H9 (cell line): ENCODE results near the gene SLC12A9. TPM values are rescaled to one million over a fixed set of nuclear protein-coding genes. Genes with fewer than 3 reads are reported as not detected.

Experiments
- DNase-seq: peaks from one replicate; pipeline ENCODE4 v3.0.0-alpha.2; 2017
- H2AFZ ChIP-seq: one replicate; pipeline ENCODE4 v1.6.1; 2013; ENCODE audit warnings: mild to moderate bottlenecking, low read length, control low read depth, moderate library complexity
- H2AK5ac ChIP-seq: 2 replicates; pipeline ENCODE4 v1.6.1; 2013; ENCODE audit warnings: low read length, control low read depth, mixed read lengths; ENCODE audit not compliant: insufficient read length
- H2BK120ac ChIP-seq: one replicate; pipeline ENCODE4 v1.6.1; 2013; ENCODE audit warnings: low read depth, mild to moderate bottlenecking, low read length, control low read depth, inconsistent platforms; ENCODE audit not compliant: poor library complexity, severe bottlenecking
- H2BK12ac ChIP-seq: 2 replicates; pipeline ENCODE4 v1.6.1; 2013; ENCODE audit warnings: low read length, control low read depth, mixed read lengths, low read depth; ENCODE audit not compliant: insufficient read length
- H2BK15ac ChIP-seq: 2 replicates; pipeline ENCODE4 v1.6.1; 2013; ENCODE audit warnings: low read depth, low read length, control low read depth
- H2BK20ac ChIP-seq: one replicate; pipeline ENCODE4 v1.6.1; 2013; ENCODE audit warnings: low read depth, mild to moderate bottlenecking, low read length, control low read depth, inconsistent platforms; ENCODE audit not compliant: poor library complexity, severe bottlenecking
- H2BK5ac ChIP-seq: 2 replicates; pipeline ENCODE4 v1.6.1; 2013; ENCODE audit warnings: low read length, control low read depth, mixed read lengths; ENCODE audit not compliant: insufficient read length
- H3K14ac ChIP-seq: 2 replicates; pipeline ENCODE4 v1.6.1; 2013; ENCODE audit warnings: low read length, control low read depth; ENCODE audit not compliant: insufficient read depth
- H3K18ac ChIP-seq: 2 replicates; pipeline ENCODE4 v1.6.1; 2013; ENCODE audit warnings: low read depth, mild to moderate bottlenecking, mixed read lengths, low read length, control low read depth; ENCODE audit not compliant: insufficient read length
- H3K23ac ChIP-seq: 2 replicates; pipeline ENCODE4 v1.6.1; 2013; ENCODE audit warnings: low read length, control low read depth, mixed read lengths, low read depth; ENCODE audit not compliant: insufficient read length
- H3K23me2 ChIP-seq: 2 replicates; pipeline ENCODE4 v1.6.1; 2013; ENCODE audit warnings: low read depth, mild to moderate bottlenecking, mixed read lengths, low read length, control low read depth; ENCODE audit not compliant: insufficient read length, poor library complexity, severe bottlenecking
- H3K27ac ChIP-seq: 2 replicates; pipeline ENCODE4 v1.5.1; 2013; ENCODE audit warnings: low read length, control low read depth, mixed read lengths, low read depth; ENCODE audit not compliant: insufficient read length
- H3K27me3 ChIP-seq: 2 replicates; pipeline ENCODE4 v1.6.1; 2013; ENCODE audit warnings: low read length, control low read depth, inconsistent platforms; ENCODE audit not compliant: insufficient read depth
- H3K4ac ChIP-seq: 2 replicates; pipeline ENCODE4 v1.6.1; 2013; ENCODE audit warnings: low read depth, mild to moderate bottlenecking, control low read depth, inconsistent platforms, low read length, moderate library complexity
- H3K4me1 ChIP-seq: 2 replicates; pipeline ENCODE4 v1.6.1; 2013; ENCODE audit warnings: low read length, control low read depth, inconsistent platforms; ENCODE audit not compliant: insufficient read depth
- H3K4me2 ChIP-seq: 2 replicates; pipeline ENCODE4 v1.6.1; 2013; ENCODE audit warnings: low read length, control low read depth, mixed read lengths; ENCODE audit not compliant: insufficient read length, insufficient read depth
- H3K56ac ChIP-seq: 2 replicates; pipeline ENCODE4 v1.6.1; 2013; ENCODE audit warnings: low read depth, mild to moderate bottlenecking, mixed read lengths, low read length, control low read depth; ENCODE audit not compliant: insufficient read length
- H3K79me1 ChIP-seq: 2 replicates; pipeline ENCODE4 v1.6.1; 2013; ENCODE audit warnings: low read depth, mild to moderate bottlenecking, moderate library complexity, low read length, control low read depth, inconsistent platforms; ENCODE audit not compliant: insufficient read depth, poor library complexity, severe bottlenecking
- H3K79me2 ChIP-seq: 2 replicates; pipeline ENCODE4 v1.6.1; 2013; ENCODE audit warnings: low read length, control low read depth, inconsistent platforms; ENCODE audit not compliant: insufficient read depth
- H3K9ac ChIP-seq: 2 replicates; pipeline ENCODE4 v1.6.1; 2013; ENCODE audit warnings: low read length, control low read depth, mixed read lengths; ENCODE audit not compliant: insufficient read length; ENCODE audit errors: extremely low read depth
- H3K9me3 ChIP-seq: one replicate; pipeline ENCODE4 v1.6.1; 2013; ENCODE audit warnings: low read depth, low read length, inconsistent platforms; ENCODE audit not compliant: control insufficient read depth
- H3T11ph ChIP-seq: one replicate; pipeline ENCODE4 v1.6.1; 2013; ENCODE audit warnings: mild to moderate bottlenecking, low read length, control low read depth, inconsistent platforms
- H4K20me1 ChIP-seq: one replicate; pipeline ENCODE4 v1.6.1; 2013; ENCODE audit not compliant: control insufficient read depth, insufficient read length, insufficient read depth
- H4K5ac ChIP-seq: 2 replicates; pipeline ENCODE4 v1.6.1; 2013; ENCODE audit warnings: low read depth, mild to moderate bottlenecking, mixed read lengths, low read length, control low read depth; ENCODE audit not compliant: insufficient read length
- H4K8ac ChIP-seq: replicated peaks from 2 replicates; pipeline ENCODE4 v1.6.1; 2013; ENCODE audit warnings: low read length, control low read depth, mixed read lengths, low read depth; ENCODE audit not compliant: insufficient read length
- H4K91ac ChIP-seq: 2 replicates; pipeline ENCODE4 v1.6.1; 2013; ENCODE audit warnings: low read depth, mild to moderate bottlenecking, moderate library complexity, mixed read lengths, low read length, control low read depth; ENCODE audit not compliant: insufficient read length
- H3K27ac Mint-ChIP-seq, 3 experiments: 2 replicates in 2 of 3; 3 replicates in 1 of 3; pipeline ENCODE4 v1.8.0; 2020 to 2021; ENCODE audit warnings: mixed read lengths in 3 of 3, mild to moderate bottlenecking in 1 of 3, moderate library complexity in 1 of 3
- H3K27me3 Mint-ChIP-seq: 2 replicates; pipeline ENCODE4 v1.8.0; 2021; ENCODE audit warnings: low read depth, mild to moderate bottlenecking, moderate library complexity, mixed read lengths
- H3K36me3 Mint-ChIP-seq, 3 experiments: 2 replicates in 2 of 3; 3 replicates in 1 of 3; pipeline ENCODE4 v1.8.0; 2020 to 2021; ENCODE audit warnings: low read depth in 3 of 3, mixed read lengths in 3 of 3; ENCODE audit not compliant: insufficient read depth in 1 of 3
- H3K4me1 Mint-ChIP-seq, 2 experiments: 2 replicates each; pipeline ENCODE4 v1.8.0; 2020; ENCODE audit warnings: mixed read lengths in 2 of 2
- H3K4me3 Mint-ChIP-seq, 2 experiments: 2 replicates in 1 of 2; 3 replicates in 1 of 2; pipeline ENCODE4 v1.8.0; 2020 to 2021; ENCODE audit warnings: mild to moderate bottlenecking in 2 of 2, mixed read lengths in 2 of 2, moderate library complexity in 1 of 2
- H3K9me3 Mint-ChIP-seq, 2 experiments: 2 replicates in 1 of 2; 3 replicates in 1 of 2; pipeline ENCODE4 v1.8.0; 2020; ENCODE audit warnings: mild to moderate bottlenecking in 2 of 2, mixed read lengths in 2 of 2, moderate library complexity in 1 of 2
- WGBS: extraction: QIAGEN DNeasy Blood & Tissue Kit; methylation state at CpG from one replicate; pipeline ENCODE4 v1.1.7; 2013; ENCODE audit warnings: missing lambda C conversion rate, low lambda C conversion rate, mixed read lengths; ENCODE audit not compliant: insufficient read length; ENCODE audit errors: extremely low coverage; 5-methylcytosine and 5-hydroxymethylcytosine counted together
- total RNA-seq: library from RNA; stranded (reverse); gene quantifications from 2 replicates; pipeline ENCODE4 v1.2.1, GENCODE V29; 2021
- TF ChIP-seq, protein P1 (sequence below): fragments of 200-600 bp; sonication (generic); conservative IDR thresholded peaks from 3 replicates; pipeline ENCODE4 v1.8.0; 2021; ENCODE audit warnings: antibody characterized with exemption, mild to moderate bottlenecking

Gene SLC12A9
- total RNA-seq, 1 experiment from 2014 or later: 43.0 TPM

DNA sequence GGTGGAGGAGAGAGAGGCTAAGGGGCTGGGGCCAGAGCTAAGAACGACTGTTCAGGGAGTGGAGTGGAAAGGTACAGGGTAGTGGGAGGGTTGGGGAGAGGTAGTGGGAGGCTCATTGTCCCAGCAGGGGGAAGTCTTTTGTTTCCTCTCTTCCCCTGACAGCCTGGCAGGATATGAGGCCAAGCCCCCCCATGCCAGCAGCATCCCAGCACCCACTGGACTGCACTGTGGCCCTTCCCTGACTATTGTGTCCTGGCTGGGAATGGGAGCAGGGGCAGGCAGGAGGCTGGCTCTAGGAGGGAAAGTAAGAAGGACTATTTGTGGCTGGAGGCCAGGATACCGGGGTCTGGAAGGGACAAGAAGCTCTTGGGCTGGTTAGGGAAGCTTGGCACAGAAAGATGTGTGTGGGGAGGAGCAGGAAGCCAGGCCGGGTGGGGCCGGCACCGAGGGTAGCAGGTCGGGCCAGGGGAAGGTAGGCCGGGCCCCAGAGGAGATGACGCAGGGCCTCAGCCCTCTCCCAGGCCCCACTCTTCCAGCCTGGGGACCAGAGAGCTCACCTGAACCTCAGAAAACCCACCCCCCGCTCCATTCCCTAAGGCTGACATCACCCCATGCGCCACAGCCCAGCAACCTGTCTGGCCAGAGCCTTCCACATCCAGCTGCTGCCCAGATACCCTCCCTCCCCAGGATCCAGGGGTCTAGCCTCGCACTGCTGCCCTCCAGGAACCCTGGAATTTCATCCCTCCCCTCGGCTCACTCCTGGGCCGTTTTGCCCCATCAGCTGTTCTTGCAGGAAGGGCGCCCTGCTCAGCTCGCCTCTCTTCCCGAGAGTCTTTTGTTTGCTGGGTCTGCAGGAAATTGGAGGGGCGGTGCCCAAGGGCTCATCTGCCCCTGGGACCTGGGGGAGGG is 16.4 kb upstream of the SLC12A9 start:
- peak; percentile 97 for DNase-seq

More for the DNA sequence above, 16.4 kb upstream of the SLC12A9 start:
- Histone ChIP-seq H3K79me1 (no peaks in the 10 kb centered on the region), H2BK20ac (no peak overlapping the region), H4K8ac (no peak overlapping the region), H2AFZ (no peak overlapping the region), H3K4me1 (peaks cover 3% of the 10 kb centered on the region; the same call in 1 of the 2 replicates), H4K91ac (no peak overlapping the region), H3K14ac (peak overlapping the region; percentile 59; the same call in 1 of the 2 replicates), H2AK5ac (no peak overlapping the region), H3K4ac (peak overlapping the region; percentile 30; the same call in 1 of the 2 replicates), H3T11ph (no peak overlapping the region), H3K9ac (peak overlapping the region; percentile 44), H3K18ac (peak overlapping the region; percentile 87), H2BK5ac (no peak overlapping the region), H3K27ac (peak overlapping the region; percentile 89), H3K9me3 (no peaks in the 10 kb centered on the region), H4K5ac (no peak overlapping the region), H3K4me2 (peak overlapping the region; percentile 59), H2BK12ac (no peak overlapping the region), H3K23ac (no peak overlapping the region), H3K56ac (no peak overlapping the region), H4K20me1 (no peaks in the 10 kb centered on the region), H3K23me2 (peaks cover 4% of the 10 kb centered on the region), H2BK120ac (no peak overlapping the region), H3K27me3 (no peaks in the 10 kb centered on the region), H2BK15ac (no peak overlapping the region), H3K79me2 (no peaks in the 10 kb centered on the region)
- Mint-ChIP-seq H3K4me3 (peak overlapping the region; percentile 61 to 82), H3K36me3 (peaks cover 6 to 8% (median 6%) of the 10 kb centered on the region in 3 experiments; a peak in 6 of 7 replicates), H3K9me3 (no peaks in the 10 kb centered on the region), H3K4me1 (peaks cover 26 to 28% of the 10 kb centered on the region in 2 experiments), H3K27ac (peak overlapping the region; percentile 98 to 99 (median 99)), H3K27me3 (no peaks in the 10 kb centered on the region)
- TF ChIP-seq, protein P1, sequence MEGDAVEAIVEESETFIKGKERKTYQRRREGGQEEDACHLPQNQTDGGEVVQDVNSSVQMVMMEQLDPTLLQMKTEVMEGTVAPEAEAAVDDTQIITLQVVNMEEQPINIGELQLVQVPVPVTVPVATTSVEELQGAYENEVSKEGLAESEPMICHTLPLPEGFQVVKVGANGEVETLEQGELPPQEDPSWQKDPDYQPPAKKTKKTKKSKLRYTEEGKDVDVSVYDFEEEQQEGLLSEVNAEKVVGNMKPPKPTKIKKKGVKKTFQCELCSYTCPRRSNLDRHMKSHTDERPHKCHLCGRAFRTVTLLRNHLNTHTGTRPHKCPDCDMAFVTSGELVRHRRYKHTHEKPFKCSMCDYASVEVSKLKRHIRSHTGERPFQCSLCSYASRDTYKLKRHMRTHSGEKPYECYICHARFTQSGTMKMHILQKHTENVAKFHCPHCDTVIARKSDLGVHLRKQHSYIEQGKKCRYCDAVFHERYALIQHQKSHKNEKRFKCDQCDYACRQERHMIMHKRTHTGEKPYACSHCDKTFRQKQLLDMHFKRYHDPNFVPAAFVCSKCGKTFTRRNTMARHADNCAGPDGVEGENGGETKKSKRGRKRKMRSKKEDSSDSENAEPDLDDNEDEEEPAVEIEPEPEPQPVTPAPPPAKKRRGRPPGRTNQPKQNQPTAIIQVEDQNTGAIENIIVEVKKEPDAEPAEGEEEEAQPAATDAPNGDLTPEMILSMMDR: no peak
- no CpG with 5 or more reads among the region's 17 CpGs for WGBS
